HepG2 (cell line): Measurements from ENCODE around the gene IFI35. TPM values are rescaled to one million over a fixed set of nuclear protein-coding genes. Genes with fewer than 3 reads are reported as not detected.

ENCODE experiments used
- ATM ChIP-seq: fragments of 450-650 bp; IDR thresholded peaks from 2 replicates; pipeline ENCODE4 v1.7.1; 2017; ENCODE audit warnings: mild to moderate bottlenecking, borderline replicate concordance
- GFI1 ChIP-seq: sonication (generic); formaldehyde crosslinking; IDR thresholded peaks from 2 replicates; pipeline ENCODE4 v1.5.0; 2020; ENCODE audit warnings: missing genetic modification reagents, mild to moderate bottlenecking, borderline replicate concordance
- IRF2 ChIP-seq: IDR thresholded peaks from 2 replicates; pipeline ENCODE4 v1.6.1; 2018; ENCODE audit warnings: missing genetic modification reagents, missing compliant biosample characterization
- KMT2A ChIP-seq: sonication (generic); formaldehyde crosslinking; IDR thresholded peaks from 2 replicates; pipeline ENCODE4 v1.4.0; 2020; ENCODE audit warnings: missing genetic modification reagents
- MLX ChIP-seq: IDR thresholded peaks from 2 replicates; pipeline ENCODE4 v1.6.1; 2016
- NBN ChIP-seq: fragments of 450-650 bp; conservative IDR thresholded peaks from 2 replicates; pipeline ENCODE4 v1.6.1; 2017
- SMC3 ChIP-seq: IDR thresholded peaks from 2 replicates; pipeline ENCODE4 v1.6.1; 2011; ENCODE audit warnings: low read length, improper control_type of control experiment
- TBX2 ChIP-seq: sonication (generic); formaldehyde crosslinking; IDR thresholded peaks from 2 replicates; pipeline ENCODE4 v1.5.0; 2020; ENCODE audit warnings: missing genetic modification reagents, mild to moderate bottlenecking, borderline replicate concordance
- ZBTB34 ChIP-seq: sonication (generic); formaldehyde crosslinking; IDR thresholded peaks from 2 replicates; pipeline ENCODE4 v1.8.0; 2022; ENCODE audit warnings: mild to moderate bottlenecking, missing genetic modification reagents
- ZFP36L2 ChIP-seq: sonication (generic); formaldehyde crosslinking; IDR thresholded peaks from 2 replicates; pipeline ENCODE4 v1.4.0; 2020; ENCODE audit warnings: missing genetic modification reagents
- ZFP41 ChIP-seq: sonication (generic); formaldehyde crosslinking; IDR thresholded peaks from 2 replicates; pipeline ENCODE4 v1.4.0; 2020; ENCODE audit warnings: mild to moderate bottlenecking, missing genetic modification reagents, borderline replicate concordance
- ZIK1 ChIP-seq: sonication (generic); formaldehyde crosslinking; IDR thresholded peaks from 2 replicates; pipeline ENCODE4 v1.5.0; 2020; ENCODE audit warnings: mild to moderate bottlenecking, low read depth, missing genetic modification reagents, borderline replicate concordance
- ZNF558 ChIP-seq: sonication (generic); formaldehyde crosslinking; IDR thresholded peaks from 2 replicates; pipeline ENCODE4 v1.9.0; 2022; ENCODE audit warnings: mild to moderate bottlenecking, missing genetic modification reagents, borderline replicate concordance
- ZNF678 ChIP-seq: sonication (generic); formaldehyde crosslinking; IDR thresholded peaks from 2 replicates; pipeline ENCODE4 v1.4.0; 2020; ENCODE audit warnings: mild to moderate bottlenecking, missing genetic modification reagents
- ZNF761 ChIP-seq: sonication (generic); formaldehyde crosslinking; conservative IDR thresholded peaks from 2 replicates; pipeline ENCODE4 v1.4.0; 2020; ENCODE audit warnings: mild to moderate bottlenecking, missing genetic modification reagents
- polyA plus RNA-seq, 8 experiments: library from polyadenylated mRNA; depleted of rRNA in 3 of 8; stranded (reverse) in 7 of 8; unstranded in 1 of 8; fragments of >200 nt; fragmentation: Illumina TruSeq in 4 of 8; extraction: Trizol in 4 of 8; gene quantifications; 2 replicates each; pipeline versions ENCODE4 v1.2.1 to v1.2.3, GENCODE V29; 2011 to 2016; ENCODE audit warnings: low read depth in 4 of 8, missing spikeins in 1 of 8, mixed read lengths in 1 of 8; ENCODE audit not compliant: insufficient read depth in 1 of 8
- total RNA-seq, 5 experiments: library from RNA; depleted of rRNA; stranded (reverse); fragments of >200 nt; fragmentation: Illumina TruSeq; extraction: Trizol; gene quantifications; 2 replicates each; pipeline ENCODE4 v1.2.3, GENCODE V29; 2016; ENCODE audit warnings: low read depth in 1 of 5
- TF ChIP-seq, protein P1 (sequence below): sonication (generic); formaldehyde crosslinking; IDR thresholded peaks from 2 replicates; pipeline ENCODE4 v1.4.0; 2020; ENCODE audit warnings: mild to moderate bottlenecking, missing genetic modification reagents, borderline replicate concordance
- TF ChIP-seq, protein P2 (sequence below): fragments of 450-650 bp; IDR thresholded peaks from 2 replicates; pipeline ENCODE4 v1.6.1; 2017

Gene IFI35
- total and polyA plus RNA-seq, 2 of the 13 experiments (the other 11 are each of a cell fraction or from before 2014, with no cell fraction given) = 28.9 to 38.1 TPM

DNA sequence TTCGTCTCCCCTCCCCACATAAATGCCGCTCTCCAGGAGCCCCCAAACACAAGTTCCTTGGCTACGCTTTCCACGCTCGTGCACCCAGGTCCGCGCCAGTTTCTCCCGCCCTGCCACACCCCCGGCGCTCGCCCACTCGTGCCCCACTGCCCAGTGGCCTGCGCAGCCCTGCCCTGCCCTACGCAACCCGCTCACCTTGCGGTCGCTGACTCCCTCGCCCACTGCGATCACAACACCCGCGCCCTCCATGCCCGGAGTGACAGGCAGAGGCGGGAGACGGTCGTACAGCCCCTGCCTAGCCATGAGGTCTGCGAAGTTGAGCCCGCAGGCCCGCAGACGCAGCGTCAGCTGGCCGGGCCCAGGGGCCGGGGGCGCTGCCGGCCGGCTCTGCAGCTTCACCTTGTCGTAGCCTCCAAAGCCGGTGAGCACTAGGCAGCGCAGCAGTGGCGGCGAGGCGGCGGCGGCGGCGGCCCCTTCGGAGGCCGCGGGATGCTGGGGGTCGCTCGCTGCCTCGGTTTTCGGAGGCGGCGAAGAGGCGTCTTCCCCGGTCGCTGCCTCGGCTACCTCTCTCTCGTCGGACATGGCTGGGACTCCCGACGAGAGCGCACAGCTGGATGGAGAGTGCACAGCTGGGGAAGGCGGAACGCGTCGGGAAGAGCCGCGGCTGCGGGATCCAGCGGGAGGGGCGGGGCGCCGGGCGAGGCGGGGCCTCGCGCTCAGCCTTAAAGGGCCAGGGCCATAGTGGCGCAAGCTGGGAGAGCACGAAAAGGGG is 15.3 kb downstream of the IFI35 start, which contains the start of gene VAT1 (continued):
- TF ChIP-seq ZBTB34 (no peak; the same call in 1 of the 2 replicates), NBN (no peak), TBX2 (CRISPR knock-in tag) (peak; percentile 84; the same call in 1 of the 2 replicates), ZIK1 (peak; percentile 22; the same call in 1 of the 2 replicates), ZNF558 (CRISPR knock-in tag) (peak; percentile 12; the same call in 1 of the 2 replicates), MLX (CRISPR knock-in tag) (no peak), GFI1 (no peak), KMT2A (CRISPR knock-in tag) (peak; percentile 54; the same call in 1 of the 2 replicates), ZNF678 (CRISPR knock-in tag) (peak; percentile 74; the same call in 1 of the 2 replicates), IRF2 (CRISPR knock-in tag) (peak; percentile 68; the same call in 1 of the 2 replicates), ATM (no peak), ZFP41 (CRISPR knock-in tag) (no peak), ZFP36L2 (CRISPR knock-in tag) (no peak), ZNF761 (CRISPR knock-in tag) (peak; percentile 88; the same call in 1 of the 2 replicates), SMC3 (no peak)
- TF ChIP-seq, protein P1, sequence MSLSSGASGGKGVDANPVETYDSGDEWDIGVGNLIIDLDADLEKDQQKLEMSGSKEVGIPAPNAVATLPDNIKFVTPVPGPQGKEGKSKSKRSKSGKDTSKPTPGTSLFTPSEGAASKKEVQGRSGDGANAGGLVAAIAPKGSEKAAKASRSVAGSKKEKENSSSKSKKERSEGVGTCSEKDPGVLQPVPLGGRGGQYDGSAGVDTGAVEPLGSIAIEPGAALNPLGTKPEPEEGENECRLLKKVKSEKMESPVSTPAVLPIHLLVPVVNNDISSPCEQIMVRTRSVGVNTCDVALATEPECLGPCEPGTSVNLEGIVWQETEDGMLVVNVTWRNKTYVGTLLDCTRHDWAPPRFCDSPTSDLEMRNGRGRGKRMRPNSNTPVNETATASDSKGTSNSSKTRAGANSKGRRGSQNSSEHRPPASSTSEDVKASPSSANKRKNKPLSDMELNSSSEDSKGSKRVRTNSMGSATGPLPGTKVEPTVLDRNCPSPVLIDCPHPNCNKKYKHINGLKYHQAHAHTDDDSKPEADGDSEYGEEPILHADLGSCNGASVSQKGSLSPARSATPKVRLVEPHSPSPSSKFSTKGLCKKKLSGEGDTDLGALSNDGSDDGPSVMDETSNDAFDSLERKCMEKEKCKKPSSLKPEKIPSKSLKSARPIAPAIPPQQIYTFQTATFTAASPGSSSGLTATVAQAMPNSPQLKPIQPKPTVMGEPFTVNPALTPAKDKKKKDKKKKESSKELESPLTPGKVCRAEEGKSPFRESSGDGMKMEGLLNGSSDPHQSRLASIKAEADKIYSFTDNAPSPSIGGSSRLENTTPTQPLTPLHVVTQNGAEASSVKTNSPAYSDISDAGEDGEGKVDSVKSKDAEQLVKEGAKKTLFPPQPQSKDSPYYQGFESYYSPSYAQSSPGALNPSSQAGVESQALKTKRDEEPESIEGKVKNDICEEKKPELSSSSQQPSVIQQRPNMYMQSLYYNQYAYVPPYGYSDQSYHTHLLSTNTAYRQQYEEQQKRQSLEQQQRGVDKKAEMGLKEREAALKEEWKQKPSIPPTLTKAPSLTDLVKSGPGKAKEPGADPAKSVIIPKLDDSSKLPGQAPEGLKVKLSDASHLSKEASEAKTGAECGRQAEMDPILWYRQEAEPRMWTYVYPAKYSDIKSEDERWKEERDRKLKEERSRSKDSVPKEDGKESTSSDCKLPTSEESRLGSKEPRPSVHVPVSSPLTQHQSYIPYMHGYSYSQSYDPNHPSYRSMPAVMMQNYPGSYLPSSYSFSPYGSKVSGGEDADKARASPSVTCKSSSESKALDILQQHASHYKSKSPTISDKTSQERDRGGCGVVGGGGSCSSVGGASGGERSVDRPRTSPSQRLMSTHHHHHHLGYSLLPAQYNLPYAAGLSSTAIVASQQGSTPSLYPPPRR (CRISPR knock-in tag) = peak; percentile 78
- TF ChIP-seq, protein P2, sequence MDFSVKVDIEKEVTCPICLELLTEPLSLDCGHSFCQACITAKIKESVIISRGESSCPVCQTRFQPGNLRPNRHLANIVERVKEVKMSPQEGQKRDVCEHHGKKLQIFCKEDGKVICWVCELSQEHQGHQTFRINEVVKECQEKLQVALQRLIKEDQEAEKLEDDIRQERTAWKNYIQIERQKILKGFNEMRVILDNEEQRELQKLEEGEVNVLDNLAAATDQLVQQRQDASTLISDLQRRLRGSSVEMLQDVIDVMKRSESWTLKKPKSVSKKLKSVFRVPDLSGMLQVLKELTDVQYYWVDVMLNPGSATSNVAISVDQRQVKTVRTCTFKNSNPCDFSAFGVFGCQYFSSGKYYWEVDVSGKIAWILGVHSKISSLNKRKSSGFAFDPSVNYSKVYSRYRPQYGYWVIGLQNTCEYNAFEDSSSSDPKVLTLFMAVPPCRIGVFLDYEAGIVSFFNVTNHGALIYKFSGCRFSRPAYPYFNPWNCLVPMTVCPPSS = no peak
